ENCODE results near the gene ACOX1.

DNA sequence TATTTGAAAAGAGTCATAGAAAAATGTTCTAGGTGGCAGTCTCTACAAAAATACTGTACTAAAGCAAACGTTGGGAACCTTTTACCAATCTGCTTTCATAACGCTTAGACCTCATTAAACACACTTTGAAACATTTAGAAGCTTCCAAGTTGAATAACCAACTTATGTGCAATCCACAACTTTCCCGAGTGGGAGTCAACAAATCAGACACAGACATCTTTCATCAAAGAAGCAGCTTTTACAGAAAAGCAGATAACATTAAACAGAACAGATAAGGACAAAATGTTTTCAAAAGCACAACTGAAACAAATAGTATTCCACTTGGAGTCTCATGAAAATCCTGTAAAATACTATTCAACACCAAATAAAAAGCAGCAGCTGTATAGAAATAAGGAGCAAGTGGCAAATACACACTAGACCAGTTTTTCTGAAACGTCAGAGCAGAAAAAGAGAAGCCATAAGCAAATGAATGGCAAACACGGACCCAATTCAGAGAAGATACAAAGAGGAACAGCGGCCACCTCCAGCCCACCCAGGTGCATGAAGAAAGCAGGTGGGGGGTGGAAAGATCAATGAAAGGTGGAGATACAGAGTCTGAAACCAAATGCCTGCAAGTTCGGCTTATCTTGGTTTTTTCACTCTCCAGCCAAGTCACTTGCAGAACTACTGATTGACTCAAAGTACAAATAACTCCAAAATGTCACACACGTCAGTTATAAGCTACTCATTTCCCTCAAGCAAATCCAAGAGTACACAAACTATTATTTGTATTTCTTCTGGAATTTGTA, 19.7 kb downstream of the ACOX1 start:
- TF ChIP-seq POLR2AphosphoS5 (IDR thresholded peaks at IDR 0.05) (no peak), POLR2A (IDR thresholded peaks at IDR 0.05) (no peak)

All from upper lobe of left lung (tissue), 4 donors.